H1 (cell line): ENCODE data around the gene GPR15LG. TPM values are rescaled to one million over a fixed set of nuclear protein-coding genes. Genes with fewer than 3 reads are reported as not detected.

ENCODE experiments used
- CTCF ChIA-PET: fragments of 300-600 bp; sonication (Branson Sonifier 250); formaldehyde crosslinking; loops from one replicate; lab custom pipeline; 2021; ENCODE audit not compliant: partially characterized antibody; lab: Charles Lee
- POLR2A ChIA-PET: fragments of 300-600 bp; sonication (Branson Sonifier 250); formaldehyde crosslinking; loops from one replicate; lab custom pipeline; 2021; ENCODE audit warnings: inconsistent platforms; ENCODE audit not compliant: partially characterized antibody; lab: Charles Lee
- DNase-seq, 2 experiments: peaks; one replicate each; pipeline versions ENCODE4 v3.0.0 to v3.0.0-alpha.2; 2010 to 2022; ENCODE audit warnings: low spot score in 2 of 2, low read depth in 1 of 2, mixed read lengths in 1 of 2
- FAIRE-seq: peaks from 2 replicates; lab custom pipeline; 2011; peaks lifted over from hg19 to GRCh38; lab: Jason Lieb, UNC
- H2AFZ ChIP-seq: 2 replicates; pipeline ENCODE4 v1.8.1; 2012; ENCODE audit warnings: low read length, inconsistent platforms
- H2AK5ac ChIP-seq: 2 replicates; pipeline ENCODE4 v1.6.1; 2013; ENCODE audit warnings: low read depth, low read length
- H2BK120ac ChIP-seq: replicated peaks from 2 replicates; pipeline ENCODE3; 2013; ENCODE audit warnings: low read depth, low read length, inconsistent platforms
- H2BK12ac ChIP-seq: 2 replicates; pipeline ENCODE4 v1.6.1; 2013; ENCODE audit warnings: low read depth, low read length
- H2BK15ac ChIP-seq: 2 replicates; pipeline ENCODE4 v1.6.1; 2013; ENCODE audit warnings: low read length
- H2BK20ac ChIP-seq: 2 replicates; pipeline ENCODE4 v1.6.1; 2013; ENCODE audit warnings: low read length
- H2BK5ac ChIP-seq: 2 replicates; pipeline ENCODE4 v1.6.1; 2013; ENCODE audit warnings: low read depth, low read length
- H3K14ac ChIP-seq: 2 replicates; pipeline ENCODE4 v1.6.1; 2013; ENCODE audit warnings: inconsistent platforms; ENCODE audit not compliant: insufficient read length
- H3K18ac ChIP-seq: 2 replicates; pipeline ENCODE4 v1.6.1; 2013; ENCODE audit warnings: low read length; ENCODE audit errors: extremely low read depth
- H3K23ac ChIP-seq: 2 replicates; pipeline ENCODE4 v1.6.1; 2013; ENCODE audit warnings: inconsistent platforms; ENCODE audit not compliant: insufficient read length
- H3K23me2 ChIP-seq: 2 replicates; pipeline ENCODE4 v1.6.1; 2013; ENCODE audit warnings: low read depth, low read length
- H3K27ac ChIP-seq: 2 replicates; pipeline ENCODE4 v1.6.1; 2011; ENCODE audit warnings: low read depth, low read length, inconsistent platforms
- H3K27me3 ChIP-seq, 4 experiments: replicated peaks in 1 of 4; 1 replicate in 1 of 4; 2 replicates in 3 of 4; pipeline versions ENCODE4 v1.6.1 to v1.8.1; 2011 to 2013; ENCODE audit warnings: low read length in 3 of 4, mild to moderate bottlenecking in 3 of 4, inconsistent platforms in 2 of 4, mixed read lengths in 2 of 4, moderate library complexity in 1 of 4; ENCODE audit not compliant: control insufficient read depth in 3 of 4, insufficient read depth in 3 of 4; ENCODE audit errors: extremely low read depth in 1 of 4
- H3K36me3 ChIP-seq, 4 experiments: 2 replicates each; pipeline versions ENCODE4 v1.6.1 to v1.8.1; 2011 to 2013; ENCODE audit warnings: mild to moderate bottlenecking in 4 of 4, low read length in 3 of 4, moderate library complexity in 2 of 4, control low read depth in 1 of 4, inconsistent platforms in 1 of 4; ENCODE audit not compliant: insufficient read depth in 4 of 4, control insufficient read depth in 2 of 4
- H3K4ac ChIP-seq: replicated peaks from 2 replicates; pipeline ENCODE3; 2013; ENCODE audit warnings: low read length, low read depth, mixed read lengths, inconsistent platforms; ENCODE audit not compliant: insufficient read length
- H3K4me1 ChIP-seq, 4 experiments: replicated peaks in 1 of 4; 1 replicate in 1 of 4; 2 replicates in 3 of 4; pipeline versions ENCODE4 v1.6.1 to v1.8.1; 2011 to 2013; ENCODE audit warnings: low read length in 3 of 4, inconsistent platforms in 2 of 4, mixed read lengths in 1 of 4; ENCODE audit not compliant: insufficient read depth in 4 of 4, control insufficient read depth in 3 of 4
- H3K4me2 ChIP-seq, 2 experiments: 2 replicates each; pipeline versions ENCODE4 v1.6.1 to v1.8.1; 2011 to 2013; ENCODE audit warnings: low read depth in 2 of 2, low read length in 2 of 2, control low read depth in 1 of 2, inconsistent platforms in 1 of 2, mild to moderate bottlenecking in 1 of 2; ENCODE audit not compliant: insufficient read depth in 1 of 2
- H3K4me3 ChIP-seq, 4 experiments: fragments of 200-600, 300-600 bp in 1 of 4; sonication (generic), shearing (Covaris generic), sonication (Bioruptor Twin) in 1 of 4; 2 replicates each; pipeline versions ENCODE4 v1.5.1 to v1.8.1; 2011 to 2016; ENCODE audit warnings: low read length in 4 of 4, low read depth in 3 of 4, control low read depth in 2 of 4, inconsistent platforms in 2 of 4, mild to moderate bottlenecking in 2 of 4, mixed read lengths in 1 of 4, moderate library complexity in 1 of 4; ENCODE audit not compliant: insufficient read depth in 2 of 4; ENCODE audit errors: extremely low read depth in 1 of 4
- H3K56ac ChIP-seq: replicated peaks from 2 replicates; pipeline ENCODE3; 2013; ENCODE audit warnings: low read depth, mild to moderate bottlenecking, mixed read lengths, low read length, inconsistent platforms; ENCODE audit not compliant: insufficient read length
- H3K79me1 ChIP-seq: 2 replicates; pipeline ENCODE4 v1.6.1; 2013; ENCODE audit warnings: low read depth, low read length, control low read depth
- H3K79me2 ChIP-seq, 2 experiments: 2 replicates each; pipeline versions ENCODE4 v1.6.1 to v1.8.1; 2012 to 2013; ENCODE audit warnings: low read length in 2 of 2, mild to moderate bottlenecking in 2 of 2, inconsistent platforms in 1 of 2; ENCODE audit not compliant: insufficient read depth in 2 of 2, control insufficient read depth in 1 of 2
- H3K9ac ChIP-seq, 4 experiments: replicated peaks in 1 of 4; 1 replicate in 1 of 4; 2 replicates in 3 of 4; pipeline versions ENCODE4 v1.6.1 to v1.8.1; 2011 to 2013; ENCODE audit warnings: low read depth in 3 of 4, low read length in 3 of 4, control low read depth in 2 of 4, mild to moderate bottlenecking in 2 of 4, moderate library complexity in 2 of 4, inconsistent platforms in 1 of 4; ENCODE audit errors: extremely low read depth in 1 of 4
- H3K9me3 ChIP-seq, 2 experiments: 2 replicates each; pipeline versions ENCODE4 v1.6.1 to v1.8.1; 2012 to 2013; ENCODE audit warnings: mild to moderate bottlenecking in 2 of 2, moderate library complexity in 2 of 2, control low read depth in 1 of 2, inconsistent platforms in 1 of 2, low read depth in 1 of 2, low read length in 1 of 2, mixed read lengths in 1 of 2; ENCODE audit not compliant: insufficient read depth in 2 of 2
- H4K20me1 ChIP-seq, 2 experiments: replicated peaks in 1 of 2; 2 replicates each; pipeline versions ENCODE3 to v1.8.1; 2011 to 2013; ENCODE audit warnings: inconsistent platforms in 2 of 2, low read length in 2 of 2, mild to moderate bottlenecking in 1 of 2; ENCODE audit not compliant: insufficient read depth in 2 of 2, control insufficient read depth in 1 of 2
- H4K5ac ChIP-seq: 2 replicates; pipeline ENCODE4 v1.6.1; 2013; ENCODE audit warnings: low read length, low read depth, mixed read lengths, inconsistent platforms; ENCODE audit not compliant: insufficient read length
- H4K8ac ChIP-seq: 2 replicates; pipeline ENCODE4 v1.8.0; 2013; ENCODE audit warnings: mild to moderate bottlenecking, moderate library complexity, low read length, inconsistent platforms; ENCODE audit not compliant: insufficient read depth; ENCODE audit errors: extremely low read depth
- H4K91ac ChIP-seq: replicated peaks from 2 replicates; pipeline ENCODE3; 2013; ENCODE audit warnings: low read length, mixed read lengths, inconsistent platforms; ENCODE audit not compliant: insufficient read length
- CBX8 ChIP-seq: fragments of 300-800, 300-1000 bp; sonication (generic); IDR thresholded peaks from 2 replicates; pipeline ENCODE4 v1.7.1; 2016; ENCODE audit warnings: low read depth, low read length, borderline replicate concordance
- CREB1 ChIP-seq: IDR thresholded peaks from 2 replicates; pipeline ENCODE4 v1.6.1; 2012; ENCODE audit warnings: inconsistent platforms
- EZH2 ChIP-seq: fragments of 200-600 bp; sonication (generic); IDR thresholded peaks from 2 replicates; pipeline ENCODE4 v1.7.1; 2012; ENCODE audit warnings: low read depth, mild to moderate bottlenecking, moderate library complexity, low read length, inconsistent platforms; ENCODE audit not compliant: severe bottlenecking
- WGBS, 2 experiments: shearing (Covaris generic) in 1 of 2; methylation state at CpG; one replicate each; pipeline versions ENCODE4 v1.1.6 to v1.1.7; 2013 to 2015; ENCODE audit warnings: low lambda C conversion rate in 2 of 2, mixed read lengths in 2 of 2, inconsistent platforms in 1 of 2, low coverage in 1 of 2, missing lambda C conversion rate in 1 of 2; ENCODE audit not compliant: insufficient replicate concordance in 2 of 2, insufficient coverage in 1 of 2, insufficient read length in 1 of 2; ENCODE audit errors: extremely low coverage in 1 of 2, missing lambda C conversion rate in 1 of 2; 5-methylcytosine and 5-hydroxymethylcytosine counted together
- polyA plus RNA-seq, 7 experiments: library from polyadenylated mRNA; depleted of rRNA in 3 of 7; stranded (reverse) in 5 of 7; unstranded in 2 of 7; fragments of >200 nt in 5 of 7; fragments of 200-250 nt in 2 of 7; gene quantifications; 1 replicate in 5 of 7; 2 replicates in 1 of 7; 4 replicates in 1 of 7; pipeline versions ENCODE4 v1.2.1 to v1.2.3, GENCODE V29; 2011 to 2013; ENCODE audit warnings: missing spikeins in 2 of 7, mixed read lengths in 2 of 7
- total RNA-seq: library from RNA; stranded (reverse); fragmentation: NEBNext Ultra II Directional; extraction: Animal tissue kit (Norgen Biotek cat#: 25700); gene quantifications from 2 replicates; pipeline ENCODE4 v1.2.1, GENCODE V29; 2021

Gene GPR15LG
- total and polyA plus RNA-seq, 2 of the 8 experiments (the other 6 are each of a cell fraction or from before 2014, with no cell fraction given): not detected

DNA sequence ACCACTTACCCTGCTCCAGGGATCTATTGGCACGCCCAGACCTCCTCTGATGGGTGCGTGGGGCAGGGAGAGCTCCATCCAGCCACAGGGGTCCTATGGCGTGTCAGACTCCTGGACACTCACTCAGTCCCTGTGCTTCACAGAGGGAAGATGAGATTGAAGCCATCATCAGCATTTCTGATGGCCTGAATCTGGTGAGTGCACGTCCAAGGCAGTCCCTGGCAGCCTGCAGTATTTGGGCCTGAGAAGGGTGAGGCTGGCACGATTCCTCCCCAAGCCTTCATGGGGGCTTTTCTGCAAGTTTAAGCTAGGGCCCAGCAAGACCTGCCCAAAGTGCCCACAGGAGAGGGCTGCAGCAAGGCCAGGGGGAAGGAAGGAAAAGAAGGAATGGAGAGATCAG lies 24.0 kb downstream of the GPR15LG start:
- Histone ChIP-seq H3K23me2 (peaks cover 12% of the 10 kb centered on the region; the same call in 1 of the 2 replicates), H3K56ac (no peak overlapping the region), H2BK20ac (no peak overlapping the region), H3K79me2 (no peaks in the 10 kb centered on the region), H2BK12ac (no peak overlapping the region), H3K23ac (no peak overlapping the region), H3K9ac (no peak overlapping the region), H2AFZ (no peak overlapping the region), H2BK15ac (no peak overlapping the region), H3K36me3 (no peaks in the 10 kb centered on the region), H3K4me1 (peaks cover 0 to 5% (median 2%) of the 10 kb centered on the region in 4 experiments; a peak in 4 of 7 replicates), H3K27me3 (peaks cover 2 to 36% (median 31%) of the 10 kb centered on the region in 4 experiments), H3K18ac (no peak overlapping the region), H3K9me3 (no peaks in the 10 kb centered on the region), H2BK5ac (no peak overlapping the region), H3K4me3 (no peak overlapping the region), H3K14ac (no peak overlapping the region), H4K5ac (no peak overlapping the region), H3K4ac (no peak overlapping the region), H3K79me1 (no peaks in the 10 kb centered on the region), H3K27ac (no peak overlapping the region), H4K91ac (no peak overlapping the region), H4K20me1 (peaks cover 0 to 6% of the 10 kb centered on the region in 2 experiments), H2BK120ac (no peak overlapping the region), H2AK5ac (no peak overlapping the region), H3K4me2 (no peak overlapping the region), H4K8ac (no peak overlapping the region)
- TF ChIP-seq EZH2 (no peak), CBX8 (no peak), CREB1 (no peak)
- ChIA-PET POLR2A (interaction anchor here (1.0 kb wide), 1 partner anchor 58 kb away, joined by 3 read pairs; no protein-coding TSS in a partner anchor), CTCF (interaction anchor here (0.7 to 8.6 kb wide), 8 partner anchors 8 to 86 kb away, joined by 3 to 64 read pairs (median 4); no protein-coding TSS in a partner anchor)
- DNase-seq: no peak
- no peak for FAIRE-seq
- 92% methylated on average over 5 of the region's 5 CpGs; no CpG with 5 or more reads in 1 of the 2 experiments for WGBS, 2 experiments
